ENCODE data around the gene PUM2.

DNA sequence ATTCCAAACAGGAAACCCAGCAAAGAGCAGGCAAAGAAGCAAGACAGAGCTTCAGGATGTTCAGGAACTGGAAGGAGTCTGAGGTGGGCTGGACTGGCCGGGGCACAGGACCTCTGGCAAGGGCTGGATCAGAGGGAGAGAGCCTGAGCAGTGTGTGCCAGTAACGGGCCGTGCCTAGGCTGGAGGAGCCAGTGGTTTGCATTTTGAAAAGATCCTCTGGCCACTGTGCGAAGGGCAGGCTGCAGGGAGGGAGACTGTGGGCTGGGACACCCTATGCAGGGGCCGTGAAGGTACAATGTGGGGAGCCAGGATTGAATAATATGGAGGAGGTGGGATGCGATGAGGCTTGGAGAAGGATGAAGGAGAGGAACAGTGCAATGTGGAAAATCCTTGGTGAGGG, 119.5 kb downstream of the PUM2 start:
- TF ChIP-seq CTCF (IDR thresholded peaks at IDR 0.05) = no peak
- no peak for TF ChIP-seq POLR2A (IDR thresholded peaks at IDR 0.05)
